Eye (tissue), 1 donor: ENCODE measurements around the gene DYNC2H1.

Experiments
- DNase-seq: peaks from one replicate; pipeline ENCODE4 v3.0.0-alpha.2; 2015

The DYNC2H1 gene

GRCh38 chr11:103147627-103148026 is 38.4 kb downstream of the DYNC2H1 start:
- DNase-seq: peak; percentile 1

DNA sequence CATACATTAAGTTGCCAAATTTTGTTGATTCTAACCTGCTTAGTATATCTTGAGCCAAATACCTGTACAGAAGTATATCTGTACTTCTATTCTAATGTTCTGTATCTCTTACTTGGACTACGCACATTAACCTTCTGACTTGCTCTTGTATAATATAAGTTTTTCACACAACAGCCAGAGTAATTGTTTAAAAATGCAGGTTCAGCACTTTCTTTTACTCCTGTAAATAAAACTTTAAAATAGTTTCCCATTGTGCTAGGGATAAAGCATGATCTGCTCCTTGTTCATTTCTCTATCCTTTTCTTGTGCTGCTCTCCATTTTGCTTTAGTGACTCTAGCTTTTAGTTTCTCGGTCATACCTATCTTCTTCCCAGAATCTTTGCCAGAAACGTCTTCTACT is 48.3 kb downstream of the DYNC2H1 start:
- no peak for DNase-seq

DNA sequence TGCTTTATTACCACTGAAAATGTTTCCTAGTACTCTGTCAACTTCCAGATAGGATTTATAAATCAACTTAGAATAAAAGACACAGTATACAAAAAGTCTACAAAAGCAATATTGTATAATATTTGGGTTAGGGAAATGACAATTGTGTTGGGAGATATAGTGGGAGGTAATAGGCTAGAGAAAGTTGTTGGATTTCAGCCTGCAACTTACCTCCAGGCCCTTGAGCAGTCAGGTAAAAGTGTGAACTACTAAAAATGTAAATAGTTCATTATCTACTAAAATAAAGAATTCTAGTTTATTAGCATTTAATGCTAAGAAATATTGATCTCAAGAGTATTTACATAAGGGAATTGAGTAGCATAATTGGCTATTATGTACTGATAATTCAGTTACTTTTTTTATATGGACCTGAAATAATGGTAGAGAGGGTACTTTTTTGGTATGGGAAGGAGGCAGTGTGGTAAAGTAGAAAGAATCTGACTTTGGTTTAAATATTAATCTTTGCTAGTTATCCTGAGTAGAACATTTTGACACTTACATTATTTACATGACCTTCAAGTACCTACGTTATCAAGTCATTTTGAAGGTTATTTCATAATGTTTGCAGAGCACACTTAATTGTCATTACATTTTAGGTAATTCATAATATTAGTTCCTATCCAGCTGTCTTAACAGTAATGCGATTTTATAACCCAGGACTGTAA is 55.0 kb downstream of the DYNC2H1 start:
- no peak for DNase-seq

DNA sequence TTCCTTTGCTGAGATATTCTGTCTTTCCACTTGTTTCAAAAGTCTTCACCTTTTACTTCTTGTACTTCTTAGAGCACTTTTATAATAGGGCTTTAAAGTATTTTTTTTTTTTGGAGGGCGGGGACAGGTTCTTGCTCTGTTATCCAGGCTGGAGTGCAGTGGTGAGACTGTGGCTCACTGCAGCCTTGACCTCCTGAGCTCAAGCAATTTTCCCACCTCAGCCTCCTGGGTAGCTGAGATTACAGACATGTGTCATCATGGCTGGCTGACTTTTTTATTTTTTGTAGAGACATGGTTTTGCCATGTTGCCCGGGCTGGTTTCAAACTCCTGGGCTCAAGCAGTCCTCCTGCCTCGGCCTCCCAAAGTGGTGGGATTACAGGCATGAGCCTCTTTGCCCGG is 57.9 kb downstream of the DYNC2H1 start:
- no peak for DNase-seq

DNA sequence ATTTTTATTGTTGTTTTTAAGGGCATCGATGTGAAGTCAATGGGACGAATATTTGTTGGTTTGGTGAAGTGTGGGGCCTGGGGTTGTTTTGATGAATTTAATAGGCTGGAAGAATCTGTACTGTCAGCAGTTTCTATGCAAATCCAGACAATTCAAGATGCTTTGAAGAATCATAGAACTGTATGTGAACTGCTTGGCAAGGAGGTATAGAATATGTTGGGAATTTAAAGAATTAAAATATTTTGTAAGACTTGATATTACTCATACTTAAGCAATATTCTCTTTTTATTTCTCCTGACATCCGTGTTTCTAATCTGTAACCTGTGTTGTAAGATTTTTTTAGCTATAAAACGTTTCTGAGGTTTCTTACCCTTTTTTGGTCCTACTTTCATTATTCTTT is 61.6 kb downstream of the DYNC2H1 start:
- DNase-seq: no peak

DNA sequence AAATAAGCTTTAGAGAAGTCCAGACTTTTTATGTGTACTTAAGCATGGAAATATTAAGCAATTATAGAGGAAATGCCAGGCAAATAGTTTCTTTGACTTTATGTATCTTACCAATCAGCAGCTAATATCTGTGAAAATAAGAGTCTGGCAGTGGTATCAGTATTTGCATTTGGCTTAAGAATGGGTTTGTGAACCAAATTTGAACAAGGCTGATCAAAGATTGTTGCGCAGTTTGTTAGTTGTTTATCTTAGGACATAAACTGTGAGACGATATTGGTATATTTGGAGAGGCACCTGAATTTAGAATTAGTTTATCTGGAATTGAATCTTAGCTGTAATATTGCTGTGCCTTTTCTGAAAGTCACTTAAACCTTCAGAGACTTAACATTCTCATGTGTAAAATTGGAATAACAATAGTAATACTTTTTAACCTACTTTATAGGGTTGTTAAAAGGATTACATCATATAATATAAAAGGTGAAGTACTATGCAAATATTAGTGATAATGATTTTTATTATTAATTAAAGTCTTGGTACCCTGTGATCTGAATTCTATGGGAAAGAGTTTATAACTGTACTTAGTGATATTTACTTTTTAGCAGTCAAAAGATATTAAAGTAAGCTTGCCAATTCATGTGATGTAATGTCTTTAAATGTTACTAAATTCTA is 66.4 kb downstream of the DYNC2H1 start:
- no peak for DNase-seq

DNA sequence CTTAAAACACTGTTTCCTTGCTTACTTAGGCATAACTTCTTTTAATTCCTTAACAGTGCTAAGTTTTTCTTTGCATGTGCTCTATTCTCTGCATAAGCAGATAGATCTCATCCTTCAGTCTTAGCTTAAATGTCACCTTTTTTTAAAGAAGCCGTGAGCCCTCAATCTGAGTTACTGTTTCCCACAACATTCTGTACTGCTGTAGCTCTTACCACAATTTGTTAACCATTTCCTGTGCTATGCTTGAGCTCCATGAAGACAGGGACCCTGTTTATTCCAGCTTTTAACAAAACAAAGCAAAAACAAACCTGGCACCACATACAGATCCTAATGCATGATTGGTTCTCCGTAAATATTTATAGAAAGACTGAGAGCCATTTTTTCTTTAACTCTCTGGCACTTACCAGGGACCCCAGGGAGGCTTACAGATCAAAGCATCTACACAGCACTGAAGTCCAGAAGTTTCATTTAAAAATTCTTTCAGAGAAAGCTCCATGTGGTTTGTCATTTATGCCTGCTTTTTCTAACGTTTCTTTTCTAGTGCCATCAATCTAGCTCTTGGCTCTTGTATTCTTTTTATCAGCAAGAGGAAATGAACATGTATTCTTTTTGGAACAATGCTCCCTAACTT is 74.9 kb downstream of the DYNC2H1 start:
- DNase-seq: no peak

- peak; percentile 63 for DNase-seq
Measured at GRCh38 chr11:103202048-103202651, 92.9 kb downstream of the DYNC2H1 start.

DNA sequence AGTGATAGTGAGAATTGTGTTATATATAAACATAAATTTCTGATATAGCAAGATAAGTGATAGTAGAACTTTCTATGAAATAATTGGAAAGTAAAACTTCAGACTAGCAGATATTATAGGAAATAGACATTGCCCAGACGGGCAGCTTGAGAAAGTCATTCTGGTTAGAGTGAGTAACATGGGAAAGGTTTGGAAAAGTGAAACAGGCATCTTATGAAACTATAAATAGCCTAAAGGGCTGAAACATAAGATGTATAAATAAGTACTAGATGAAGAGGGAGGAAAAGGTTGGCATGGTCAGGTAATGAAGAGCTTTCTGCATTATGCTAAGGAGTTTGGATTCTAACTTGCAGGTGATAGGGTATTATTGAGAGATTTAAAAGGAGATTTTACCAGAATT is 101.3 kb downstream of the DYNC2H1 start:
- no peak for DNase-seq

DNA sequence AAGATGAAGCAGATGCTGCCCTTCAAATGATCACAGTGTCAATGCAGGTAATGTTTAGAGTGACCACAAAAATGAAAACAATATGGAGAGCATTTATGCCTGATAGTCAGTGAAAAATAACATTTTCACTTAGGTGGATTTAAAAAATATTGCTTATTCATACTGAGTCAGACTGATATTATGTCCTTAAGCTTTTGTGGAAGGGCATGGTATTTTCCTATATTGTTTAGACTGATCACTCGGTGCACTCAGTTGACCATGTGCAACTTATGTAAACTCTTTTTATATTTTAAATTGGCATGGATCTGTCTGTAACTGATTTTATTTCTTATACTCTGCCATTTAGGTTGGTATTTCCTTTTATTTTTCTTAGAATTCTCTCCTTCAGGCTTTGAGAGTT is 106.6 kb downstream of the DYNC2H1 start:
- no peak for DNase-seq

GRCh38 chr11:103220133-103220532 is 110.9 kb downstream of the DYNC2H1 start:
- no peak for DNase-seq

GRCh38 chr11:103222806-103223205 is 113.6 kb downstream of the DYNC2H1 start:
- DNase-seq: no peak

- DNase-seq: no peak
Measured at GRCh38 chr11:103228807-103229206, 119.6 kb downstream of the DYNC2H1 start.

GRCh38 chr11:103234974-103235373 is 125.7 kb downstream of the DYNC2H1 start:
- no peak for DNase-seq

DNA sequence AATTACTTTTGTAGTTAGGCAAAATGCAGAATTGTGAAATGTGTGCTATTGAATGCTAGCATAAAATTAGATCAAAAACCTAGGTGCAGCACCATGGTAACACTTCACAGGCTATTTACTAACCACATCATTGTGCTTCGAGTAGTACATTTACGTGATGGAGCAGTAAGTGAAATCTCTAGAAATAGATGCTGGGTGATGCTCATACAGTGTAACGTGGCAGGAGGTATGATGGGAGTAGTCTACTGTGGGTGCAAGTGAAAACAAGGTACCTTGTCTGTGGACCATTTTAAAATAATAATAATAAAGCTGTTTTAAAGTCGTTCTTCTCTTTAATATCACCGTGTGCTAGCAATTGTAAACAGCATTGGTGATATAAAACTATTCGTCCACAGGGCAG is 132.3 kb downstream of the DYNC2H1 start:
- DNase-seq: no peak

- no peak for DNase-seq
Measured at GRCh38 chr11:103254123-103254522, 144.9 kb downstream of the DYNC2H1 start.

DNA sequence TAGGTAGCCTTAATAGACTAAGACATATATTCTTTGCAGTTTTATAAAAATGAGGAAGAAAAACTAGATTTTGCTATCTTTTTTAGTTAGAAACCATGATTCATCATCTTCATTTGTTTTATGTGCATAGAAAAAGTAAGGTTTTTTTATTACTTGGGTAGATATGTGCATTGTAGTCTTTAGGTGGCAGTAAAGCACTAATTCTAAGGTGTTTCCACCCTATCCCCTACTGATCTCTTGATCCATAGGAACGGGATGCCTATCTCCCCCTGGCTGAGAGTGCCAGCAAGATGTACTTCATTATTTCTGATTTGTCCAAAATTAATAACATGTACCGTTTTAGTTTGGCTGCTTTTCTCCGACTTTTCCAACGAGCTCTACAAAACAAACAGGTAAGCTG is 148.1 kb downstream of the DYNC2H1 start:
- peak; percentile 31 for DNase-seq

- no peak for DNase-seq
Measured at GRCh38 chr11:103266167-103266831, 157.1 kb downstream of the DYNC2H1 start.

DNA sequence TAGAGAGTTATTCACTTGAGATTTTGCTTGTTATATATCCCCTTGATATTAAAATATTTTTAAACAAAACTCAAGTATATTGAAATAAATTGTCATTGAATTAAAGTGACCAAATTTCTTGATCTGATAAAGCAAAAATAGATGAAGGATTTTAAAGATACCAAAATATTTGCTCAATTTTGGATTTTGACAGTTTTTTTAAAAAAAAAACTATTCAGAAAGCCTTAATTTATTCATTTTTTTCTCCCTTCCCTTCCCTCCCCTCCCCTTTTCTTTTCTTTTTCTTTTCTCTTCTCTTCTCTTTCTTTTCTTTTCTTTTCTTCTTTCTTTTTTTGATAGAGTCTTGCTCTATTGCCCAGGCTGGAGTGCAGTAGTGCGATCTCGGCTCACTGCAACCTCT is 163.7 kb downstream of the DYNC2H1 start:
- no peak for DNase-seq

GRCh38 chr11:103274025-103274424 is 164.8 kb downstream of the DYNC2H1 start:
- no peak for DNase-seq

DNA sequence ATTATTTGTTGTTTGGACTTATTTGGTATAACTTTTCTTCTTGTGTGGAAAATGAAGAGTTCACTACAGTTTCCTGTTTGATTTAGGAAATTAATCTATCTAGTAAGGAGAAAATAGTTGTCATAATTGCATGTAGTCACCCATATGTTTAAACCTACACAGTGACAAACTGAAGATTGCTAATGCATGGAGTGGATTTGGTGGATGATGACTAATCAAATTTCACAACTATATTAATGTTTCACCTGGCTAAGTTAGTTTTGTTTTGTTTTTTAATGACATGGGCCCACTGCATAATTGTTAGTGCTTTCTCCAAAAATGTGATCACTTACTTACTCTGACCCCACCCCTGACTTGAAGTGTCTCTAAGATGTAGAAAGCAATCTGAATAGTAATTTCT is 170.6 kb downstream of the DYNC2H1 start:
- no peak for DNase-seq

DNA sequence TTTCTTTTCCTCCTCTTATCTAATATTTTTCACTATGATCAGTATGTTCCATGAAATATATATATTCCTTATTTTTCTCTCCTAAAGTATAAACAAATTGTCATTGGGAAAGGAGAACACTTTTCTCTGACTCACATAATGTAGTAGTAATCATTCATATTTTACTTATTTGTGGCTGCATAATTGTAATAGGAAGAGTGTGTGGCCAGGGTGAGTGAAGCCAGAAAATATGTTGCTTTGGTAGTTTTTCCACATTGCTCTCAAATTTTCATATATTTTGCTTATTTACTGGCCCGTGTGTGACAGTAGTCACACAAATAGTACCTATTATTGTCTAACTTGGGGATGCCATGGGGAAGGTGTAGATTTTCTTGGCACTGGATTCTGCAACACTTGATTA is 172.1 kb downstream of the DYNC2H1 start:
- no peak for DNase-seq

- DNase-seq: no peak
Measured at GRCh38 chr11:103284260-103284659, 175.0 kb downstream of the DYNC2H1 start.
